DMS153 treated with DMSO at 0.1 percent for 48 hours (cell line): ENCODE data around the gene BET1.

Experiments
- DNase-seq: peaks from one replicate; lab custom pipeline; 2025; ENCODE audit not compliant: unreplicated experiment; lab: John Stamatoyannopoulos, UW

The BET1 gene

GRCh38 chr7:93960986-93961385 lies 43.2 kb downstream of the BET1 start:
- no peak for DNase-seq

GRCh38 chr7:93958651-93959050 lies 45.5 kb downstream of the BET1 start:
- no peak for DNase-seq

- no peak for DNase-seq
Measured at GRCh38 chr7:93958216-93958615, 45.9 kb downstream of the BET1 start.

- DNase-seq = no peak
Measured at GRCh38 chr7:93957767-93958166, 46.4 kb downstream of the BET1 start.

- DNase-seq = no peak
Measured at GRCh38 chr7:93955304-93955703, 48.9 kb downstream of the BET1 start.

- DNase-seq = no peak
Measured at GRCh38 chr7:93949423-93949822, 54.7 kb downstream of the BET1 start.

GRCh38 chr7:93948873-93949272 lies 55.3 kb downstream of the BET1 start:
- no peak for DNase-seq

GRCh38 chr7:93948106-93948505 lies 56.0 kb downstream of the BET1 start:
- DNase-seq = no peak

- DNase-seq = no peak
Measured at GRCh38 chr7:93945756-93946535, 58.2 kb downstream of the BET1 start.

- DNase-seq = no peak
Measured at GRCh38 chr7:93945083-93945482, 59.1 kb downstream of the BET1 start.

GRCh38 chr7:93944673-93945072 lies 59.5 kb downstream of the BET1 start:
- no peak for DNase-seq

GRCh38 chr7:93943816-93944540 lies 60.2 kb downstream of the BET1 start:
- DNase-seq = no peak
